A549 (cell line): Measurements from ENCODE around the gene ALG2. TPM values are rescaled to one million over a fixed set of nuclear protein-coding genes. Genes with fewer than 3 reads are reported as not detected.
A peak's percentile ranks its signal among the peaks of the same experiment; 100 is the strongest.

Experiments
- ATAC-seq, 2 experiments: fragments of 200-7000 bp in 1 of 2; fragments of >200 bp in 1 of 2; cut with Nextera tagmentation in 1 of 2; cut with Tn5 transposase in 1 of 2; 3 replicates each; pipeline versions ENCODE4 v1.8.0 to v1.9.1; 2018 to 2020; ENCODE audit warnings: mild to moderate bottlenecking in 1 of 2, moderate library complexity in 1 of 2
- CTCF ChIA-PET: fragments of 300-600 bp; sonication (Branson Sonifier 250); formaldehyde crosslinking; extraction: SDS; loops from one replicate; lab custom pipeline; 2021; ENCODE audit warnings: antibody characterized with exemption, inconsistent platforms; lab: Yijun Ruan, JAX
- POLR2A ChIA-PET: fragments of 350-600 bp; formaldehyde crosslinking; extraction: SDS; loops from one replicate; lab custom pipeline; 2021; ENCODE audit warnings: antibody characterized with exemption, inconsistent platforms; lab: Yijun Ruan, JAX
- DNase-seq, 2 experiments: peaks; one replicate each; pipeline versions ENCODE4 v3.0.0 to v3.0.0-alpha.2; 2011 to 2016; ENCODE audit warnings: low read depth in 1 of 2, low spot score in 1 of 2
- FAIRE-seq: peaks from 2 replicates; lab custom pipeline; 2011; peaks lifted over from hg19 to GRCh38; lab: Jason Lieb, UNC
- H3K27ac ChIP-seq, 2 experiments: fragments of >200 bp; sonication (Bioruptor Twin); formaldehyde crosslinking; 3 replicates each; pipeline ENCODE4 v1.5.1; 2016 to 2017
- H3K4me1 ChIP-seq: fragments of >200 bp; sonication (Bioruptor Twin); formaldehyde crosslinking; 3 replicates; pipeline ENCODE4 v1.6.1; 2016
- H3K4me2 ChIP-seq: fragments of >200 bp; sonication (Bioruptor Twin); formaldehyde crosslinking; 3 replicates; pipeline ENCODE4 v1.6.1; 2016
- H3K4me3 ChIP-seq: fragments of >200 bp; sonication (Bioruptor Twin); formaldehyde crosslinking; 3 replicates; pipeline ENCODE4 v1.5.1; 2016
- H3K9me3 ChIP-seq: fragments of >200 bp; sonication (Bioruptor Twin); formaldehyde crosslinking; 3 replicates; pipeline ENCODE4 v1.6.1; 2016
- ATOH8 ChIP-seq: fragments of 250-450 bp; sonication (Bioruptor Pico); IDR thresholded peaks from 2 replicates; pipeline ENCODE4 v1.5.0; 2020; ENCODE audit warnings: low read depth, mild to moderate bottlenecking, moderate library complexity
- CBX2 ChIP-seq: fragments of 200-600 bp; sonication (generic); IDR thresholded peaks from 2 replicates; pipeline ENCODE4 v1.6.1; 2016; ENCODE audit warnings: low read depth, mild to moderate bottlenecking, borderline replicate concordance
- CEBPB ChIP-seq, 2 experiments: fragments of >200 bp in 1 of 2; sonication (Bioruptor Twin) in 1 of 2; formaldehyde crosslinking in 1 of 2; IDR thresholded peaks; 2 replicates each; pipeline ENCODE4 v1.6.1; 2012 to 2016
- CTCF ChIP-seq: fragments of >200 bp; sonication (Bioruptor Twin); formaldehyde crosslinking; IDR thresholded peaks from 3 replicates; pipeline ENCODE4 v1.5.1; 2016
- FOSB ChIP-seq: fragments of 250-450 bp; sonication (Bioruptor Pico); IDR thresholded peaks from 2 replicates; pipeline ENCODE4 v1.5.0; 2020; ENCODE audit warnings: mild to moderate bottlenecking, moderate library complexity
- FOXS1 ChIP-seq: fragments of 250-450 bp; sonication (Bioruptor Pico); IDR thresholded peaks from 2 replicates; pipeline ENCODE4 v1.5.0; 2020; ENCODE audit warnings: mild to moderate bottlenecking, moderate library complexity
- GATA3 ChIP-seq: IDR thresholded peaks from 2 replicates; pipeline ENCODE4 v1.6.1; 2012; ENCODE audit warnings: borderline replicate concordance
- HDAC2 ChIP-seq: fragments of 200-600 bp; sonication (generic); IDR thresholded peaks from 2 replicates; pipeline ENCODE4 v1.6.1; 2016
- HMGXB4 ChIP-seq: fragments of 250-450 bp; sonication (Bioruptor Pico); IDR thresholded peaks from 2 replicates; pipeline ENCODE4 v1.5.0; 2021; ENCODE audit warnings: mild to moderate bottlenecking, moderate library complexity, borderline replicate concordance
- HOXA7 ChIP-seq: fragments of 250-450 bp; sonication (Bioruptor Pico); IDR thresholded peaks from 2 replicates; pipeline ENCODE4 v1.5.0; 2020; ENCODE audit warnings: mild to moderate bottlenecking, moderate library complexity
- HOXB13 ChIP-seq: fragments of 250-450 bp; sonication (Bioruptor Pico); IDR thresholded peaks from 2 replicates; pipeline ENCODE4 v1.5.0; 2020; ENCODE audit warnings: low read depth, mild to moderate bottlenecking, moderate library complexity
- JUNB ChIP-seq: fragments of >200 bp; sonication (Bioruptor Twin); formaldehyde crosslinking; IDR thresholded peaks from 2 replicates; pipeline ENCODE4 v1.6.1; 2016
- NPAS2 ChIP-seq: fragments of 250-450 bp; sonication (Bioruptor Pico); IDR thresholded peaks from 2 replicates; pipeline ENCODE4 v1.8.0; 2022; ENCODE audit warnings: mild to moderate bottlenecking, moderate library complexity, borderline replicate concordance
- RAD21 ChIP-seq, 2 experiments: fragments of >200 bp in 1 of 2; sonication (Bioruptor Twin) in 1 of 2; formaldehyde crosslinking in 1 of 2; IDR thresholded peaks in 1 of 2; conservative IDR thresholded peaks in 1 of 2; 2 replicates in 1 of 2; 3 replicates in 1 of 2; pipeline ENCODE4 v1.6.1; 2012 to 2018; ENCODE audit warnings: inconsistent platforms in 1 of 2
- RARB ChIP-seq: fragments of 250-450 bp; sonication (Bioruptor Pico); IDR thresholded peaks from 2 replicates; pipeline ENCODE4 v1.8.0; 2021; ENCODE audit warnings: mild to moderate bottlenecking, moderate library complexity
- REST ChIP-seq: fragments of 200-600 bp; sonication (generic); IDR thresholded peaks from 2 replicates; pipeline ENCODE4 v1.6.1; 2016; ENCODE audit warnings: antibody characterized with exemption, mild to moderate bottlenecking, moderate library complexity
- SMC3 ChIP-seq: fragments of >200 bp; sonication (Bioruptor Twin); formaldehyde crosslinking; IDR thresholded peaks from 3 replicates; pipeline ENCODE4 v1.6.1; 2018; ENCODE audit warnings: inconsistent platforms
- SREBF2 ChIP-seq: fragments of 450-650 bp; IDR thresholded peaks from 2 replicates; pipeline ENCODE4 v1.6.1; 2014; ENCODE audit warnings: mild to moderate bottlenecking, moderate library complexity
- ZC3H11A ChIP-seq: fragments of 450-650 bp; IDR thresholded peaks from 2 replicates; pipeline ENCODE4 v1.6.1; 2014; ENCODE audit warnings: antibody characterized with exemption, mild to moderate bottlenecking
- ZFP36 ChIP-seq: fragments of 450-650 bp; IDR thresholded peaks from 2 replicates; pipeline ENCODE4 v1.6.1; 2014; ENCODE audit warnings: borderline replicate concordance; ENCODE audit not compliant: partially characterized antibody
- ZNF302 ChIP-seq: fragments of 250-450 bp; sonication (Bioruptor Pico); IDR thresholded peaks from 2 replicates; pipeline ENCODE4 v1.9.0; 2021; ENCODE audit warnings: inconsistent platforms, mild to moderate bottlenecking, moderate library complexity
- WGBS: methylation state at CpG from one replicate; pipeline ENCODE4 v1.1.6; 2017; ENCODE audit errors: missing lambda C conversion rate; 5-methylcytosine and 5-hydroxymethylcytosine counted together
- polyA plus RNA-seq, 4 experiments: library from polyadenylated mRNA; depleted of rRNA in 3 of 4; stranded (reverse); fragments of >200 nt; fragmentation: RNase III in 1 of 4; extraction: RNeasy Plus Mini Kit Qiagen cat#74134 plus additional on column Dnase treatment in 1 of 4; gene quantifications; 2 replicates in 3 of 4; 3 replicates in 1 of 4; pipeline ENCODE4 v1.2.3, GENCODE V29; 2011 to 2017

ALG2 gene
- polyA plus RNA-seq, 2 of the 4 experiments (the other 2 are of a cell fraction): 26.6 to 76.3 TPM

GRCh38 chr9:99184475-99185347, 37.0 kb downstream of the ALG2 start:
- Histone ChIP-seq H3K4me2 (peak overlapping the region; percentile 77), H3K27ac (peak overlapping the region in 1 of 2 experiments; percentile 35; a peak in 1 of 6 replicates), H3K4me3 (peak overlapping the region; percentile 34; the same call in 2 of the 3 replicates), H3K4me1 (no peaks in the 10 kb centered on the region), H3K9me3 (no peaks in the 10 kb centered on the region)
- DNase-seq (peak; percentile 78 to 84), FAIRE-seq (no peak), ATAC-seq (peak; percentile 84 to 96)
- TF ChIP-seq RAD21 (conservative IDR thresholded peaks at IDR 0.05 in 1 of 2, IDR thresholded peaks at IDR 0.05 in 1 of 2) (peak; percentile 90 to 93), CBX2 (no peak), CTCF (peak; percentile 89), HOXB13 (CRISPR knock-in tag) (no peak), SMC3 (peak; percentile 73)
- ChIA-PET POLR2A (interaction anchor here (1.3 kb wide), 1 partner anchor 37 kb away, joined by 6 read pairs; the partner anchor contains the start of genes ALG2 and SEC61B), CTCF (interaction anchor here (0.5 to 5.7 kb wide), 61 partner anchors 11 to 1417 kb away, joined by 3 to 66 read pairs (median 4); no protein-coding TSS in a partner anchor)
- WGBS: 30% methylated on average over 25 of the region's 29 CpGs

GRCh38 chr9:99184110-99184474, 37.6 kb downstream of the ALG2 start:
- no peak overlapping the region for H3K27ac ChIP-seq
- no peak overlapping the region for H3K4me3 ChIP-seq
- H3K9me3 ChIP-seq: no peaks in the 10 kb centered on the region
- peak; percentile 28 for TF ChIP-seq ZFP36
- no peak for TF ChIP-seq RAD21 (conservative IDR thresholded peaks at IDR 0.05 in 1 of 2, IDR thresholded peaks at IDR 0.05 in 1 of 2)
- TF ChIP-seq HOXB13 (CRISPR knock-in tag): no peak
- no peaks in the 10 kb centered on the region for H3K4me1 ChIP-seq
- FAIRE-seq (no peak), DNase-seq (no peak), ATAC-seq (no peak)
- 43% methylated on average over 8 of the region's 10 CpGs for WGBS
- H3K4me2 ChIP-seq: no peak overlapping the region
- POLR2A ChIA-PET: no interaction called here
- CTCF ChIA-PET: interaction anchor here (0.6 to 5.7 kb wide), 41 partner anchors 10 to 1418 kb away, joined by 3 to 66 read pairs (median 4); no protein-coding TSS in a partner anchor

- TF ChIP-seq RARB (CRISPR knock-in tag) (no peak), HMGXB4 (no peak), REST (no peak), HOXA7 (CRISPR knock-in tag) (no peak), GATA3 (no peak), FOSB (CRISPR knock-in tag) (no peak), ZFP36 (no peak), SREBF2 (no peak), NPAS2 (CRISPR knock-in tag) (no peak), ATOH8 (no peak), ZNF302 (CRISPR knock-in tag) (no peak), JUNB (no peak), FOXS1 (no peak), ZC3H11A (no peak), CEBPB (IDR thresholded peaks at IDR 0.05) (no peak), HDAC2 (no peak)
- ChIA-PET CTCF (interaction anchor here (0.9 to 5.7 kb wide), 11 partner anchors 10 to 1417 kb away, joined by 3 to 66 read pairs (median 6); no protein-coding TSS in a partner anchor), POLR2A (no interaction called here)
- FAIRE-seq (no peak), DNase-seq (no peak), ATAC-seq (no peak)
- H3K27ac ChIP-seq: no peak overlapping the region
- no peak overlapping the region for H3K4me3 ChIP-seq
- no peaks in the 10 kb centered on the region for H3K9me3 ChIP-seq
- WGBS: 49% methylated on average over 3 of the region's 3 CpGs
- H3K4me1 ChIP-seq: no peaks in the 10 kb centered on the region
- no peak overlapping the region for H3K4me2 ChIP-seq
These were observed 38.1 kb downstream of the ALG2 start for GRCh38 chr9:99183616-99184015.
